Activated naive CD4-positive, alpha-beta T cell treated with anti-CD3 and anti-CD28 coated beads, Interleukin-2, amount 10 ng/mL, durations not matched to agents 7 days and 5 days (primary cell): ENCODE measurements around the gene AFG1L.
"Not testable (repeated sequence)": the region's sequence is repeated elsewhere in the genome, so short reads cannot be mapped to it uniquely, and the experiment has no call there.

Source experiments
- CTCF ChIA-PET: fragments of 350-600 bp; sonication (Branson Sonifier 250); formaldehyde crosslinking; loops from one replicate; lab custom pipeline; 2021; ENCODE audit warnings: antibody characterized with exemption; lab: Charles Lee
- DNase-seq: peaks from one replicate; pipeline ENCODE4 v3.0.0-alpha.2; 2020
- H3K27ac Mint-ChIP-seq: one replicate; pipeline ENCODE4 v1.8.0; 2021; ENCODE audit warnings: mild to moderate bottlenecking, moderate library complexity, mixed read lengths
- H3K27me3 Mint-ChIP-seq: one replicate; pipeline ENCODE4 v1.8.0; 2021; ENCODE audit warnings: mild to moderate bottlenecking, mixed read lengths
- H3K36me3 Mint-ChIP-seq: one replicate; pipeline ENCODE4 v1.8.0; 2021; ENCODE audit warnings: mixed read lengths
- H3K4me1 Mint-ChIP-seq: one replicate; pipeline ENCODE4 v1.8.0; 2021; ENCODE audit warnings: mixed read lengths
- H3K4me3 Mint-ChIP-seq: one replicate; pipeline ENCODE4 v1.8.0; 2021; ENCODE audit warnings: mild to moderate bottlenecking, moderate library complexity, mixed read lengths
- H3K9me3 Mint-ChIP-seq: one replicate; pipeline ENCODE4 v1.8.0; 2021; ENCODE audit warnings: mixed read lengths

The AFG1L gene

DNA sequence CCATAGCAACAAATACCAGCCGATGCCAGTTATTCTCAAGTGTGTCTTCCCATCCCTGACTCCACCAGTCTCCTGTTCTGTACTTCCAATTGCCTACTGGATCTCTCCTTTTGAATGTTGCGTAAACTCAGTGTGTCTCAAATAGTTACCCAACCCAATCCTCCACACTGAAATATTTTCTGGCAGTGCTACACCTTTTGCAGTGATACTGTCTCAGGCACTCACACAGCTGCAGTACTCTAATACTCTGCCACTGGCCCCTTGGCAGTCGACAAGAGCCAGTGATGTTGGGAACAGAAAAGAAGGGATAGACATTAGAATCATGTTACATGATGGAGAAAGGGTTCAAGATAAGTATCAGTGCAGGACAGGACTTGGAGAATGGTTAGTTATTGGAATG lies 234.0 kb downstream of the AFG1L start:
- Mint-ChIP-seq H3K4me1 (no peaks in the 10 kb centered on the region), H3K27me3 (peaks cover 11% of the 10 kb centered on the region), H3K27ac (no peak overlapping the region), H3K4me3 (no peak overlapping the region), H3K36me3 (no peaks in the 10 kb centered on the region), H3K9me3 (no peaks in the 10 kb centered on the region)
- CTCF ChIA-PET, result interaction anchor here (1.0 to 2.1 kb wide), 3 partner anchors 13 to 544 kb away, joined by 3 to 7 read pairs (median 3); no protein-coding TSS in a partner anchor
- no peak for DNase-seq

DNA sequence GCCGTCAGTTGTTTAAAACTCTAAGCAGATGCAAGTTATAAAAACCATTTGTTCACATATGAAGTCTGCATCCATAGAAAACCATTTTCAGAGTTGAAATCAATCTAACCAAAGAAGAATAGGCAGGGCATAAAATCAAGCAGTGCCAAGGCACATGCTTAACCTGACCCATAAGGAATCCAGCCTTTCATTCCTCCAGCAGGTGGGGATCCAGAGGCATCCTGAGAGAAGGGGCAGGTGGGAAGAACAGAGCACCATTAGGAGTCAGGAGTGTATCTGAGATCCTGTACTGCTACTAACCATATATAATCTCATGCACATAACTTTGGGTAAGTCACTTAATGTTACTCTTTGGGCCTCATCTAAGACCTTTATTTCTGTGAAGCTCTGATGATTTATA lies 236.5 kb downstream of the AFG1L start:
- Mint-ChIP-seq H3K27me3 (peaks cover 29% of the 10 kb centered on the region), H3K36me3 (no peaks in the 10 kb centered on the region), H3K9me3 (no peaks in the 10 kb centered on the region), H3K4me3 (no peak overlapping the region), H3K27ac (no peak overlapping the region), H3K4me1 (no peaks in the 10 kb centered on the region)
- no peak for DNase-seq
- CTCF ChIA-PET, result no interaction called here

DNA sequence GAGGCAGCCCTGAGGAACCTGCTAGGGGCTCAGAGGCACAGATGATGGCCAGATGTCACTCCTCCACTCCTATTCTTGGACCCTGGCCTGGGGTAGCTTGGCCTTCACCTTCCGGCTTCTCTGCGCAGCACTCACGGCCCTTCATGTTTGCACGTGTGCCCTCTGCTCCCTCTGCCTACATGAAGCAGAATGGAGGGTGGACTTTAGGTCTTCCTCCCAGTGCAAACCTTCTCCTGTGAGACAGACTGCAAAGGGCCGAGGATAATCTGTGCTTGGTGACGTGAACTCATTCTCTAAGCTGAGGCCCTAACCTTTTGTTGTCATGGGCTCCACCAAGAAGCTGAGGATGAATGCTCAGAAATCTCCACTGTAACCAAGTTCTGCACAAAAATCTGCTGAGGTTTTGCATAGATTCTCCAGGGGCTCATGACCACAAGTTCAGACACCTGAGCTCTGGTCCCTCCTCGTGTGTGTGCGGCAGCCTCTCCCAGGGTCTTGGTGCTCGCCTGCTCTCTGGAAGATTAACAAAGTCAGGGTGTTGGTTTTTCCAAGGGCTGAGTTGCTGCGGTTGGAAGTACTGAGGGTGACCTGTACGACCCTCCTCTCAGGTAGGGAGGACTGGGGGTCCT lies 240.4 kb downstream of the AFG1L start:
- Mint-ChIP-seq H3K36me3 (no peaks in the 10 kb centered on the region), H3K27me3 (peaks cover 33% of the 10 kb centered on the region), H3K9me3 (no peaks in the 10 kb centered on the region), H3K4me3 (no peak overlapping the region), H3K27ac (no peak overlapping the region), H3K4me1 (no peaks in the 10 kb centered on the region)
- no peak for DNase-seq
- CTCF ChIA-PET, result interaction anchor here (1.5 kb wide), 1 partner anchor 538 kb away, joined by 5 read pairs; no protein-coding TSS in a partner anchor

- H3K27ac Mint-ChIP-seq, H3K4me3 Mint-ChIP-seq, H3K4me1 Mint-ChIP-seq, CTCF ChIA-PET, DNase-seq, H3K9me3 Mint-ChIP-seq, H3K36me3 Mint-ChIP-seq: not testable (repeated sequence)
- H3K27me3 Mint-ChIP-seq, result peaks cover 31% of the 10 kb centered on the region
Measured at GRCh38 chr6:108535920-108536535, 241.2 kb downstream of the AFG1L start.

DNA sequence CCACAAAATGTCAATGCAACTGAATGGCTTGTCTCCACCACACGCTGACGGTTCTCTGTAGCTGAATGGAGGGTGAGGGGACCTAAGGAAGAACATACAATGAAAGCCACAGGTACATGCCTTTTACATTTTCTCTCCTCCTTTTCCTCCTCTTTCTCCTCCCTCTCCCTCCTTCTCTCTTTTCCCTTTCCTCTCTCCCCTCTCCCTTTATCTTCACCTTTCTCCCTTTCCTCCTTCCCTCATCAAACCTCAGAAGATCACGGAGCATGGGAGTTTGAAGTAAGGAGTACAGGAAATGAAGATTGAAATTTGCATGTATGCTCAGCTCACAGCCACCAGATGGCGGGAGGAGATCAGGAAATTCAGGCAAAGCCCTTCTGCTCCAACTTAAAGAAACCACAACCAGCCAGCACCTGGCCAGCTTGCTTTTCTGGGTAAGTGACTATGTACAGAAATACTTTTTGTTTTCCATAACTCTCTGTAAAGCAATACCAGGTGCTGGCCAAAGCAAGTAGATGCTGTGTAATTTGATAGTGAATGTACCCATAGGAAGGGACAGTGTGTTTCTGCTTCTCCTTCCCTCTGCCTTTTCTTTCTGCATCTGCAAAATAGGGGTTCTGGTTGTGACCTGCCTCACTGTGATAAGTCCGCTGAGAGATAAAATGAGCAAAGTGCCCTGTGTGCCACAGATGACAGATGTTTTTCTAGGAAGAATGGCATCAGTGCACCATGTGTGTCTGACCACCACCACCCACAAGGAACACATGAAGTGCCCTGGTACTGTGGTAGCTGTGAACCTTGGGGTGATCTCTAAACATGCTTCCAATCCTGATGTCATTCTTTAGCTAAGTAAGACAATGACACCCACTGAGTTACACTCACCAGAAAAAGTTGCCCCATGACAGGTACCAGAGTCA lies 247.2 kb downstream of the AFG1L start:
- peaks cover 35% of the 10 kb centered on the region for H3K27me3 Mint-ChIP-seq
- H3K4me1 Mint-ChIP-seq, result peaks cover 15% of the 10 kb centered on the region
- CTCF ChIA-PET, result interaction anchor here (0.6 to 7.5 kb wide), 26 partner anchors 9 to 552 kb away, joined by 3 to 90 read pairs (median 4); partner anchors contain the start of genes ARMC2 and SESN1
- H3K27ac Mint-ChIP-seq, result no peak overlapping the region
- no peaks in the 10 kb centered on the region for H3K9me3 Mint-ChIP-seq
- no peaks in the 10 kb centered on the region for H3K36me3 Mint-ChIP-seq
- H3K4me3 Mint-ChIP-seq, result no peak overlapping the region
- DNase-seq, result peak; percentile 81

DNA sequence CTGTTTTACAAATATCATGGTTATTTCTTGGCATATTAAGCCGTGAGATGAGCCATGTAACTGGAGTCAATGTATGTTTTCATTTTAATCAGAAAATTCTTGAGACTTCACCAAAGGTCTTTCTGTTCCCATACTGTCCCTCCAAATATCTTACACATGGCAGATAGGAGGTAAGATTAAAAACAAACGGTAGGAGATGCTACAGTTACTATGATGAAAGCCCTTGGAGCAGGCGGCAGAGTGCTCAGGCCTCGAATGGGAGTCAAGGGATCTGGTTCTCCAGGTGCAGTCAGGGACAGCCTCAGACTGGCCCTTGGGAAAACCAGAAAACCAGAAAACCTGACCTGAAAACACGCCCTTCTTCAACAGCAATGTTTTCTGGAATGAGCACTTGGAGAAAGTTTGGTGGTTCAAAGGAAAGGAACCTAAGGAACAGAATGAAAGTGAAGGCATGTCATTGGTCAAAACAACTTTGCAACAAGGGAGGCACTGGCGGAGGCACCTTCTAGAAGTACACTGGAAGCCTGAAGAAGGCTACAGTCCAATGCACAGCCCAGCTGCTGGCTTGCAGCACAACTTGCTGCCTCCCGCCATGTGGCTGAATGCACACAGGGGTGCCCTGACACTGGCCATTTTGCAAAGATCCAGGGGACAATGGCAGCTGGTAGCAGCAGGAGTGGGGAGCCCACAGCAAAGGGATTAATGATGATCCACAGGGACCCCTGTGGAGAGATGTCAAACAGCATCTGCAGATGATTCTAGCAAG lies 248.5 kb downstream of the AFG1L start:
- CTCF ChIA-PET, result interaction anchor here (0.8 to 7.5 kb wide), 12 partner anchors 9 to 529 kb away, joined by 3 to 90 read pairs (median 6); no protein-coding TSS in a partner anchor
- Mint-ChIP-seq H3K9me3 (no peaks in the 10 kb centered on the region), H3K27ac (no peak overlapping the region), H3K36me3 (no peaks in the 10 kb centered on the region), H3K4me3 (no peak overlapping the region), H3K4me1 (peaks cover 15% of the 10 kb centered on the region), H3K27me3 (peaks cover 26% of the 10 kb centered on the region)
- no peak for DNase-seq

- peaks cover 15% of the 10 kb centered on the region for H3K4me1 Mint-ChIP-seq
- no peak overlapping the region for H3K27ac Mint-ChIP-seq
- no peaks in the 10 kb centered on the region for H3K36me3 Mint-ChIP-seq
- no peak for DNase-seq
- no peak overlapping the region for H3K4me3 Mint-ChIP-seq
- CTCF ChIA-PET, result interaction anchor here (0.9 to 7.5 kb wide), 4 partner anchors 25 to 528 kb away, joined by 3 to 90 read pairs (median 3); no protein-coding TSS in a partner anchor
- H3K27me3 Mint-ChIP-seq, result peaks cover 24% of the 10 kb centered on the region
- no peaks in the 10 kb centered on the region for H3K9me3 Mint-ChIP-seq
Measured at GRCh38 chr6:108544606-108545005, 249.8 kb downstream of the AFG1L start.

- no peak for DNase-seq
- Mint-ChIP-seq H3K4me1 (peaks cover 15% of the 10 kb centered on the region), H3K27me3 (peaks cover 30% of the 10 kb centered on the region), H3K9me3 (no peaks in the 10 kb centered on the region), H3K4me3 (no peak overlapping the region), H3K36me3 (no peaks in the 10 kb centered on the region), H3K27ac (no peak overlapping the region)
- CTCF ChIA-PET, result interaction anchor here (1.1 to 7.5 kb wide), 4 partner anchors 234 to 526 kb away, joined by 3 to 90 read pairs (median 4); no protein-coding TSS in a partner anchor
Measured at GRCh38 chr6:108546079-108547049, 251.5 kb downstream of the AFG1L start.

- H3K27me3 Mint-ChIP-seq, result peaks cover 38% of the 10 kb centered on the region
- no peaks in the 10 kb centered on the region for H3K9me3 Mint-ChIP-seq
- CTCF ChIA-PET, result no interaction called here
- peaks cover 7% of the 10 kb centered on the region for H3K4me1 Mint-ChIP-seq
- no peak for DNase-seq
- no peak overlapping the region for H3K27ac Mint-ChIP-seq
- H3K4me3 Mint-ChIP-seq, result no peak overlapping the region
- no peaks in the 10 kb centered on the region for H3K36me3 Mint-ChIP-seq
Measured at GRCh38 chr6:108549241-108549640, 254.4 kb downstream of the AFG1L start.

DNA sequence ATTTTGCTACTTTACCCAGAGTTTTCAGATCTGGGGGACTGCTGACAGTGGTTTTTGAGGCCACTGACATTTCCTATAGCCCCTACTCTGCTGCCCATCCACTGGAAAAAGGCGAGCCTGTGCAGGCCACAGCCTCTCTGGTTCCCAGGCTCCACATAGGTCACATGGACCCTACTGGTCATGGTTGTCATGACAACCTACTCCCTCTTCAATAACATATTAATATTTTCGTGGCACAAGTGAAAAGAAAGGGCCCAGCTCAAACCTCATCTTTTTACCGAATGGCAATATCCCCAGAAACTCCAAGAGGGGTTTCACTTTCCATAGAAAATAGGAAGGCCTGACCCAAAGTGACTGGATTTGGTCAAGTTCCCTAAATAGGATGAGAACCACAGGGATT lies 254.9 kb downstream of the AFG1L start:
- Mint-ChIP-seq H3K27ac (no peak overlapping the region), H3K4me3 (no peak overlapping the region), H3K36me3 (no peaks in the 10 kb centered on the region), H3K9me3 (no peaks in the 10 kb centered on the region), H3K4me1 (peaks cover 7% of the 10 kb centered on the region), H3K27me3 (peaks cover 41% of the 10 kb centered on the region)
- DNase-seq, result no peak
- CTCF ChIA-PET, result no interaction called here

DNA sequence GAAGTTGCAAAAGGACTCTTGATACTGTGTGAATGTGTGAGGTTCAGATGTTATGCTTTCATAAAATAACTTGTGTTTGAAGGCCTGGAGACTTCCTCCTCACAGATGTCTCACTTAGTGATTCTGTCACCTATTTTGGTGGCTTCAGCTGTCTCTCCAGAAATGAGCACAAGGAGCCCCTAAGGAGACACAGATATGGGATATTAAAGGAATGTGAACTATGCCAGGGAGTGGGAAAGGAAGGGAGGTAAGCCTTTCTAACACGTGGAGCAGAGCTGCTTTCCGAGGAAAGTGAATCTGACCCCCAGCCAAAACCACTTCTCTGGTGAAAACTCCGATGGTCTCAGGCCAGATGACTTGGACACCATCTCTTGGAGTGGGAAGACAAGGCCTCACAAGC lies 255.4 kb downstream of the AFG1L start:
- CTCF ChIA-PET, result no interaction called here
- peaks cover 7% of the 10 kb centered on the region for H3K4me1 Mint-ChIP-seq
- no peaks in the 10 kb centered on the region for H3K9me3 Mint-ChIP-seq
- H3K27me3 Mint-ChIP-seq, result peaks cover 40% of the 10 kb centered on the region
- DNase-seq, result no peak
- H3K4me3 Mint-ChIP-seq, result no peak overlapping the region
- H3K36me3 Mint-ChIP-seq, result no peaks in the 10 kb centered on the region
- H3K27ac Mint-ChIP-seq, result no peak overlapping the region

- Mint-ChIP-seq H3K4me1 (peaks cover 10% of the 10 kb centered on the region), H3K27ac (no peak overlapping the region), H3K27me3 (peaks cover 58% of the 10 kb centered on the region), H3K4me3 (no peak overlapping the region), H3K36me3 (no peaks in the 10 kb centered on the region), H3K9me3 (no peaks in the 10 kb centered on the region)
- CTCF ChIA-PET, result interaction anchor here (1.4 kb wide), 1 partner anchor 13 kb away, joined by 4 read pairs; no protein-coding TSS in a partner anchor
- DNase-seq, result no peak
Measured at GRCh38 chr6:108555399-108556052, 260.7 kb downstream of the AFG1L start.
